ENCODE measurements around the gene SHISAL2B. TPM values are rescaled to one million over a fixed set of nuclear protein-coding genes. Genes with fewer than 3 reads are reported as not detected.
"Not testable (repeated sequence)": the region's sequence is repeated elsewhere in the genome, so short reads cannot be mapped to it uniquely, and the experiment has no call there.

The SHISAL2B gene
- total and polyA plus RNA-seq, 8 donors: 0.45 to 15.2 (median 8.1) TPM; not detected in 1

GRCh38 chr5:64688965-64689364 lies 1.3 kb upstream of the SHISAL2B start:
- Histone ChIP-seq H3K27ac (no peak overlapping the region), H3K9me3 (no peaks in the 10 kb centered on the region), H3K4me3 (no peak overlapping the region), H3K27me3 (peaks cover 28 to 58% of the 10 kb centered on the region in 2 donors), H3K36me3 (no peaks in the 10 kb centered on the region), H3K4me1 (peaks cover 0 to 11% of the 10 kb centered on the region in 2 donors)
- intact Hi-C loops (cut with DNase I): no loop called here
- DNase-seq: no peak
- ATAC-seq: no peak
- TF ChIP-seq CTCF (IDR thresholded peaks at IDR 0.05): no peak

DNA sequence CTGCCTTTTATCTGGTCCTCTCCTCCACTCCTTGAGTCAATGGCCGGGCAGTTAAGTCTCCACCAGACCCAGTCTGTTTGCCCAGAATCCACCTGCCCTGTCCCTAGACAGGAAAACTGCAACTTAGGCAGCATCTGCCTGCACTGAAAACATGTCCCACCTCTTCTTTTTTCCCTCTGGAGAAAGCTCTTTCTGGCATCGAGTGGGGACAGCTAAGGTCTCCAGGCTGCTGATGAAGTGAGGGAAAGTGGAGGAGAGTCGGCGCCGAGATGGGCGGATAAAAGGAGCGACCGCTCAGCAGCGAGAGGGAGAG lies 243 bp upstream of the SHISAL2B start:
- Histone ChIP-seq H3K9me3 (no peaks in the 10 kb centered on the region), H3K4me1 (peaks cover 0 to 11% of the 10 kb centered on the region in 2 donors), H3K27me3 (peaks cover 28 to 58% of the 10 kb centered on the region in 2 donors), H3K27ac (no peak overlapping the region), H3K4me3 (no peak overlapping the region), H3K36me3 (no peaks in the 10 kb centered on the region)
- peak in 1 of 4 donors; percentile 39 for DNase-seq
- intact Hi-C loops (cut with DNase I): no loop called here
- no peak for ATAC-seq
- no peak for TF ChIP-seq CTCF (IDR thresholded peaks at IDR 0.05)

- TF ChIP-seq CTCF (IDR thresholded peaks at IDR 0.05): no peak
- no peak overlapping the region for H3K4me3 ChIP-seq
- H3K27ac ChIP-seq: no peak overlapping the region
- peaks cover 0 to 11% of the 10 kb centered on the region in 2 donors for H3K4me1 ChIP-seq
- H3K9me3 ChIP-seq: no peaks in the 10 kb centered on the region
- H3K36me3 ChIP-seq: no peaks in the 10 kb centered on the region
- intact Hi-C loops (cut with DNase I): no loop called here
- DNase-seq (peak in 1 of 4 donors; percentile 10), ATAC-seq (no peak)
- peaks cover 28 to 58% of the 10 kb centered on the region in 2 donors for H3K27me3 ChIP-seq
These were observed 988 bp downstream of the SHISAL2B start for GRCh38 chr5:64691291-64691690.

GRCh38 chr5:64693636-64694035 lies 3.3 kb downstream of the SHISAL2B start:
- no peaks in the 10 kb centered on the region for H3K36me3 ChIP-seq
- no peak for ATAC-seq
- DNase-seq: no peak
- H3K4me1 ChIP-seq: peaks cover 0 to 11% of the 10 kb centered on the region in 2 donors
- H3K27me3 ChIP-seq: peaks cover 28 to 51% of the 10 kb centered on the region in 2 donors
- intact Hi-C loops (cut with DNase I): no loop called here
- H3K27ac ChIP-seq: no peak overlapping the region
- no peak for TF ChIP-seq CTCF (IDR thresholded peaks at IDR 0.05)
- peaks cover 0 to 10% of the 10 kb centered on the region in 2 donors for H3K9me3 ChIP-seq
- no peak overlapping the region for H3K4me3 ChIP-seq

GRCh38 chr5:64696414-64696813 lies 6.1 kb downstream of the SHISAL2B start:
- H3K27me3 ChIP-seq: peaks cover 8 to 24% of the 10 kb centered on the region in 2 donors
- H3K9me3 ChIP-seq; DNase-seq; intact Hi-C loops (cut with DNase I); H3K36me3 ChIP-seq; ATAC-seq; H3K4me3 ChIP-seq; H3K4me1 ChIP-seq; H3K27ac ChIP-seq: not testable (repeated sequence)

DNA sequence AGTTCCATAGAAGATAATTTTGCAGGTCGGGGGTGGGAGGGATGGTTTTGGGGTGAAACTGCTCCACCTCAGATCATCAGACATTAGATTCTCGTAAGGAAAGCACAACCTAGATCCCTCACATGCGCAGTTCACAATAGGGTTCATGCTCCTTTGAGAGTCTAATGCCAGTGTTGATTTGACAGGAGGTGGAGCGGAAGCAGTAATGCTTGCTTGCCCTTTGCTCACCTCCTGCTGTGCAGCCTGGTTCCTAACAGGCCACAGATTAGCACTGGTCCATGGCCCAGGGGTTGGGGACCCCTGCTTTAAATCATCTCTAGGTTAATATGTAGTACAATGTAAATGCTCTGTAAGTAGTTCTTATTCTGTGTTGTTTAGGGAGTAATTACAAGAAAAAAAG lies 10.5 kb downstream of the SHISAL2B start:
- Histone ChIP-seq H3K4me1 (no peaks in the 10 kb centered on the region), H3K9me3 (peaks cover 0 to 10% of the 10 kb centered on the region in 2 donors), H3K27me3 (peaks cover 0 to 6% of the 10 kb centered on the region in 2 donors), H3K36me3 (no peaks in the 10 kb centered on the region), H3K27ac (no peak overlapping the region), H3K4me3 (no peak overlapping the region)
- ATAC-seq (no peak), DNase-seq (no peak)
- intact Hi-C loops (cut with DNase I): no loop called here
- no peak for TF ChIP-seq CTCF (IDR thresholded peaks at IDR 0.05)

GRCh38 chr5:64706074-64706473 lies 15.8 kb downstream of the SHISAL2B start:
- H3K4me3 ChIP-seq, H3K36me3 ChIP-seq, ATAC-seq: not testable (repeated sequence)

More at GRCh38 chr5:64706074-64706473, 15.8 kb downstream of the SHISAL2B start:
- H3K9me3 ChIP-seq; DNase-seq; H3K4me1 ChIP-seq; intact Hi-C loops (cut with DNase I); H3K27ac ChIP-seq; H3K27me3 ChIP-seq: not testable (repeated sequence)
